ENCODE data around the gene SPHK2. TPM values are rescaled to one million over a fixed set of nuclear protein-coding genes. Genes with fewer than 3 reads are reported as not detected.

SPHK2 gene
- total and polyA plus RNA-seq, 2 of the 8 experiments (the other 6 are each of a cell fraction or from before 2014, with no cell fraction given), result 43.9 to 60.9 TPM

DNA sequence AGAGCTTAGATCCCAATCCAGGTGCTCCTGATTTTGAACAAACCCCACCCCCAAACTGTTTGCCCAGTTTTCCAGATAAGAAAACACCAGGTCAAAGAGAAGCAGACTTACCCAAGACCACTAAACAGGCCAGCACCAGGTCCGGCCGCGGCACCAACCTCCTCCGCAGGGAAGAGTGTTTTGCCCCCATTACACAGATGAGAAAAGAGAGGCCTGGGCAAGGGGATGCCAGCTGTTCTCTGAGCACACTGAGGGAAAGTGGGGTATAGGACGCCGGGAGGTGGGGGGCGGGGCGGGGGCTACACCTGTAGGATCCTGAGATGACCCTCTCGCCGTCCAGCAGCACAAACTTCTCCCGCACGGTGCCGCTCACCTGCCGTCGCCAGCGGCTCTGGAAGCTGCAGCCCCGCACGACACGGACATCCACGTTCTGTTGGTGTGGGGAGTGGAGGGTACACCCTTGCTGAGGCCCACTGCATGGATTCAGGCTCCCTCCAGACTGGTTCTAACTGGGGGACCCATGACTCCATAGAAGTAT, 9.7 kb upstream of the SPHK2 start:
- ChIA-PET POLR2A (ENCODE audit: partially characterized antibody) (interaction anchor here (0.6 to 30.9 kb wide), 13 partner anchors 3 to 129 kb away, joined by 3 to 788 read pairs (median 5); partner anchors contain the start of genes DBP, FAM83E, RPL18 and SPACA4), CTCF (ENCODE audit: partially characterized antibody) (interaction anchor here (0.6 to 7.0 kb wide), 11 partner anchors 8 to 295 kb away, joined by 3 to 143 read pairs (median 5); partner anchors contain the start of genes RPL18 and SPHK2)
- H4K5ac ChIP-seq (ENCODE audit: insufficient read length, low read depth, low read length), result no peak overlapping the region
- H2BK20ac ChIP-seq (ENCODE audit: low read length), result no peak overlapping the region
- H2AFZ ChIP-seq (ENCODE audit: low read length), result no peak overlapping the region
- H2BK15ac ChIP-seq (ENCODE audit: low read length), result no peak overlapping the region
- H2AK5ac ChIP-seq (ENCODE audit: low read depth, low read length), result no peak overlapping the region
- H3K23me2 ChIP-seq (ENCODE audit: low read depth, low read length), result no peaks in the 10 kb centered on the region
- no peak overlapping the region for H4K8ac ChIP-seq (ENCODE audit: extremely low read depth, insufficient read depth, low read length)
- H3K79me1 ChIP-seq (ENCODE audit: low read depth, low read length), result no peaks in the 10 kb centered on the region
- no peaks in the 10 kb centered on the region; a peak in 1 of 8 replicates for H3K36me3 ChIP-seq (ENCODE audit: control insufficient read depth in 2 of 4, insufficient read depth in 4 of 4, low read length in 3 of 4)
- DNase-seq (ENCODE audit: low read depth in 1 of 2, low spot score in 2 of 2) (no peak), FAIRE-seq (no peak)
- H3K9ac ChIP-seq (replicated peaks in 1 of 4; ENCODE audit: extremely low read depth in 1 of 4, low read depth in 3 of 4, low read length in 3 of 4), result no peak overlapping the region
- no peak overlapping the region for H3K14ac ChIP-seq (ENCODE audit: insufficient read length)
- WGBS, 2 experiments (ENCODE audit: extremely low coverage in 1 of 2, insufficient coverage in 1 of 2, insufficient read length in 1 of 2, insufficient replicate concordance in 2 of 2, low coverage in 1 of 2, low lambda C conversion rate in 2 of 2, missing lambda C conversion rate in 1 of 2), result 94% methylated on average over 17 of the region's 20 CpGs; no CpG with 5 or more reads in 1 of the 2 experiments
- TF ChIP-seq KDM1A (IDR thresholded peaks at IDR 0.05; ENCODE audit: borderline replicate concordance, low read length), result no peak
- no peak for TF ChIP-seq CEBPB (IDR thresholded peaks at IDR 0.05; ENCODE audit: low read depth, low read length)
- H3K18ac ChIP-seq (ENCODE audit: extremely low read depth, low read length), result no peak overlapping the region
- no peak overlapping the region for H3K56ac ChIP-seq (replicated peaks; ENCODE audit: insufficient read length, low read depth, low read length)
- no peaks in the 10 kb centered on the region for H3K27me3 ChIP-seq (replicated peaks in 1 of 4; ENCODE audit: control insufficient read depth in 3 of 4, extremely low read depth in 1 of 4, insufficient read depth in 3 of 4, low read length in 3 of 4)
- no peak overlapping the region for H2BK5ac ChIP-seq (ENCODE audit: low read depth, low read length)
- H3K27ac ChIP-seq (ENCODE audit: low read depth, low read length), result no peak overlapping the region
- H4K91ac ChIP-seq (replicated peaks; ENCODE audit: insufficient read length, low read length), result no peak overlapping the region
- no peak overlapping the region for H3K4me3 ChIP-seq (ENCODE audit: extremely low read depth in 1 of 4, insufficient read depth in 2 of 4, low read depth in 3 of 4, low read length in 4 of 4)
- H3K4ac ChIP-seq (replicated peaks; ENCODE audit: insufficient read length, low read depth, low read length), result no peak overlapping the region
- no peaks in the 10 kb centered on the region for H3K79me2 ChIP-seq (ENCODE audit: control insufficient read depth in 1 of 2, insufficient read depth in 2 of 2, low read length in 2 of 2)
- no peak overlapping the region for H3K4me2 ChIP-seq (ENCODE audit: insufficient read depth in 1 of 2, low read depth in 2 of 2, low read length in 2 of 2)
- H2BK120ac ChIP-seq (replicated peaks; ENCODE audit: low read depth, low read length), result no peak overlapping the region
- no peaks in the 10 kb centered on the region for H3K9me3 ChIP-seq (ENCODE audit: insufficient read depth in 2 of 2, low read depth in 1 of 2, low read length in 1 of 2)
- H4K20me1 ChIP-seq (replicated peaks in 1 of 2; ENCODE audit: control insufficient read depth in 1 of 2, insufficient read depth in 2 of 2, low read length in 2 of 2), result peaks cover 0 to 11% of the 10 kb centered on the region in 2 experiments
- H3K23ac ChIP-seq (ENCODE audit: insufficient read length), result no peak overlapping the region
- no peak overlapping the region for H2BK12ac ChIP-seq (ENCODE audit: low read depth, low read length)
- peaks cover 0 to 13% (median 8%) of the 10 kb centered on the region in 4 experiments; a peak in 5 of 7 replicates for H3K4me1 ChIP-seq (replicated peaks in 1 of 4; ENCODE audit: control insufficient read depth in 3 of 4, insufficient read depth in 4 of 4, low read length in 3 of 4)

Data from H1 (cell line).